Muscle layer of duodenum (tissue), 2 donors: ENCODE data around the gene BFSP2.
A peak's percentile ranks its signal among the peaks of the same experiment; 100 is the strongest.
"Not testable (repeated sequence)": the region's sequence is repeated elsewhere in the genome, so short reads cannot be mapped to it uniquely, and the experiment has no call there.

Source experiments
- H3K27ac ChIP-seq: one replicate; pipeline ENCODE4 v1.7.0; 2013; ENCODE audit warnings: mild to moderate bottlenecking, low read length
- H3K27me3 ChIP-seq: one replicate; pipeline ENCODE4 v1.7.0; 2013; ENCODE audit warnings: low read depth, mild to moderate bottlenecking, control low read depth, low read length
- H3K36me3 ChIP-seq, 2 donors: one replicate each; pipeline ENCODE4 v1.7.0; 2013; ENCODE audit warnings: low read length in 2 of 2, control low read depth in 1 of 2, mild to moderate bottlenecking in 1 of 2; ENCODE audit not compliant: insufficient read depth in 2 of 2, control insufficient read depth in 1 of 2
- H3K4me1 ChIP-seq, 2 donors: one replicate each; pipeline ENCODE4 v1.7.0; 2013; ENCODE audit warnings: low read length in 2 of 2, mild to moderate bottlenecking in 2 of 2, control low read depth in 1 of 2, moderate library complexity in 1 of 2; ENCODE audit not compliant: insufficient read depth in 2 of 2, control insufficient read depth in 1 of 2
- H3K4me3 ChIP-seq, 2 donors: one replicate each; pipeline ENCODE4 v1.7.0; 2013; ENCODE audit warnings: low read length in 2 of 2, low read depth in 1 of 2, mild to moderate bottlenecking in 1 of 2
- H3K9me3 ChIP-seq, 2 donors: one replicate each; pipeline ENCODE4 v1.7.0; 2013; ENCODE audit warnings: low read length in 2 of 2, control low read depth in 1 of 2, mild to moderate bottlenecking in 1 of 2; ENCODE audit not compliant: control insufficient read depth in 1 of 2
- donor health status: healthy.

Gene BFSP2

DNA sequence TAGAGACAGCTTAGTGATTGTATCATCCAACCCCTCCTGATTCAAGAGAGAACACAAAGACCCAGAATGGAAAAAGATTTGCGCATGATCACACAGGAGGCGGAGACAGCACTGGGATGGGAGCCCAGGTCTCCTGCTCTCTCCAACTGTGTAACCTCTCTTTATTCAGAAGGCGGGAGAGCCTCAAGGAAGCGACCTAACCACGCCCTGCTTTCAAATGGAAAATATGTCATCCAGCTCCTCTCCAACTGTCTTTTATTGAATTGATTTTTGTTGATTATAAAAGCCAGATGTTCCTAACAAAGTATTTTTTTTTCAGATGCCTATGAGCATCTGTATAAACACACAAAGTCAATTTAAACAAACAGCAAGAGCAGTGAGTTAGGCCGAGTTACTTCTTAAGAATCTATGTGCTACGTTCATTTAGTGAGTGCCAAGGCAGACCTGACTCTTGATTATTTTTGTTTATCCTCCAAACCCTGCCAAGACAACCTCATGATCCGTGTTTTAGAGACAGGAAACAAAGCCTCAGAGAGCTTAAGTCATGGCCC, 74.5 kb downstream of the BFSP2 start:
- no peaks in the 10 kb centered on the region for H3K36me3 ChIP-seq
- H3K4me3 ChIP-seq: no peak overlapping the region
- peak overlapping the region; percentile 72 for H3K27ac ChIP-seq
- H3K4me1 ChIP-seq: peaks cover 6 to 14% of the 10 kb centered on the region in 2 donors
- no peaks in the 10 kb centered on the region for H3K27me3 ChIP-seq
- H3K9me3 ChIP-seq: no peaks in the 10 kb centered on the region

DNA sequence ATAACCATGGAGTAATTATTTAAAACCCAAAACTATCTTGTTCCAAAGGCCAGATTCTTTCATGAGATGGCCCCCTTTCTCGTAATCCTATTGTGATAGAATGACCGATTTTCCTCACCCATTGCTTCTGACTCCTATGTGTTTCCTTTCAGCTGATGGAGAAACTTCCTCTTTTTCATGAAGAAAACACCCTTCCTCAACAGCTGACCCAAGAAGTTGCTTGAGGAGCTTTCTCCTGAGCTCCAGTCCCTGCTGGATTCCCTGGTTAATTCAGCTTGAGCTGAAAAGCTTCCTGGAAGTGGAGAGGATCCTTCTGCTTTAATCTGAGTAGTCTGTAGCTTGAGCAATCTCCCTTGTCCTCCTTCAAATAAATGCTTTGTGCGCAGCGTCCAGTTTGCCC, 75.0 kb downstream of the BFSP2 start:
- H3K27me3 ChIP-seq: no peaks in the 10 kb centered on the region
- H3K4me3 ChIP-seq: no peak overlapping the region
- no peaks in the 10 kb centered on the region for H3K9me3 ChIP-seq
- no peaks in the 10 kb centered on the region for H3K36me3 ChIP-seq
- peaks cover 6 to 14% of the 10 kb centered on the region in 2 donors for H3K4me1 ChIP-seq
- peak overlapping the region; percentile 72 for H3K27ac ChIP-seq

DNA sequence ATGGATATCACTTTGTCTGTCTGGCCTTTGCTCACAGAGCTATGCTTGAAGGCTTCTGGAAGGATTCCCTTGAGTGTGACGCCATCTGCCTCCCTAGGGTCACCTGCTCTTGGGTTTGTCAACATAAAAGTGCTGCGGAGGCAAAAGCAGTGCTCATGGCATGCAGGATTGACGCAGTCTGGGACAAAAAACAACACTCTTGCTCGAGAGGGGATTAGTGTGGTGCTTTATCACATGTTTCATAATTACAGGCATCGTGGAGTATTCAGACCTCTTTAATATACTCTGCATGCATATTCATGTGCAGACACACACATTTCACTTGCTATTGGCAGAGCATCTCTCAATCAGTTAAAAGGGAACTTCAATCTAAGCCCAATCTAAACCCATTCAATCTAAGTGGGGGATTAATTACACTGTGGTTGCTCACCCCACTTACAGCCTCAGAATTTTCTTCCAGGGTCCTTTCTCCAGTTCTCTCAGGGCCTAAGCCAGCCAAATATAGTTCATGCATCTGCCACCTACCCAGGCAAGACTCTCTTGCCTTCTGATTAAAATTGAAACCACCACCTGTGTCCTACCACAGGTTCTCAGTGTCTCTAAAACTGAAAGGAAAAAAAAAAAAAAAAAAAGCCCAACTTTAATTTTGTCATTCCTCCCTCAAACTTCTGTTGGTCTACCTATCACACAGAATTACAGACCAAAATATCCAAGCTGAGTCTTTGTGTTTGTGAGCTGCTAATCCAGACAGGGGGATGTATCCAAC, 75.6 kb downstream of the BFSP2 start:
- H3K27ac ChIP-seq: no peak overlapping the region
- H3K4me1 ChIP-seq: peaks cover 6 to 14% of the 10 kb centered on the region in 2 donors
- no peak overlapping the region for H3K4me3 ChIP-seq
- no peaks in the 10 kb centered on the region for H3K9me3 ChIP-seq
- no peaks in the 10 kb centered on the region for H3K36me3 ChIP-seq
- H3K27me3 ChIP-seq: no peaks in the 10 kb centered on the region

DNA sequence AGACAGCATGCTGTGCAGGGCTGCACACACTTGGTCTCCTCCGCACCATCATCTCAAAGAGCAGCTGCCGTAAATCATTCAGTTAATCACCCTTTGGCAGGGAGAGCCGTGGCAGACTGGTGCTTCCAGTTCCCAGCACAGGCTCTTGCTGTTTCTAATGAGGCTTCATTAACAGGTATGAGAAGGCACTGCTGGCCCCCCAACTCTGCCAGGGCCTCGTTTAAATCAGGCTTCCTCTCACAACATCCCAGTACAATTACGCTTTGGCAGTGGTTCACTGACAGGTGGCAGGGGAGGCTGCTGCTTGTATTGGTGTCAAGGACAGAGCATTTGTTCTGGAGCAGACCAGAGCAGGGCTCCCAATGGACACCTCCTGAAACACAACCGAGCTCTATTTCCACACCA, 77.1 kb downstream of the BFSP2 start:
- no peaks in the 10 kb centered on the region for H3K36me3 ChIP-seq
- no peaks in the 10 kb centered on the region for H3K27me3 ChIP-seq
- no peak overlapping the region for H3K4me3 ChIP-seq
- peaks cover 6 to 14% of the 10 kb centered on the region in 2 donors for H3K4me1 ChIP-seq
- no peaks in the 10 kb centered on the region for H3K9me3 ChIP-seq
- H3K27ac ChIP-seq: no peak overlapping the region

DNA sequence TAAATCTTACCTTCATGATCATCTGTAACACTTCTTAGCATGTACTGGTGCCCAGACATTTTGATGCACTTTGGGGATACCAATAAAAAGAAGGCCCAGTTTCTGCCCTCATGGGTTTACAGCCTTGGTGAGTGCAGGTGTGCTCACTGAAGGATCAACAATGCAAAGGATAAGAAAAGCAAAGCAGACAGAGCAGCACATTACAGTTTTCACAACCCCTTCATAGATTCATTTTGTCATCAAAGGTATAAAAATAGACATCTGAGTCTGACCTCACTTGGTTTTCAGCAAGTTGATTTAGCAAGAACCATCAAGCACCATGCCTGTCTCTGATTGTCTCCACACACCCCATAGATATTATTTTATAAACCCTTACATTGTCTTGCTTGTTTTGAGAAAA, 77.6 kb downstream of the BFSP2 start:
- Histone ChIP-seq H3K27ac (no peak overlapping the region), H3K4me3 (no peak overlapping the region), H3K27me3 (no peaks in the 10 kb centered on the region), H3K36me3 (no peaks in the 10 kb centered on the region), H3K4me1 (peaks cover 6 to 14% of the 10 kb centered on the region in 2 donors), H3K9me3 (no peaks in the 10 kb centered on the region)

DNA sequence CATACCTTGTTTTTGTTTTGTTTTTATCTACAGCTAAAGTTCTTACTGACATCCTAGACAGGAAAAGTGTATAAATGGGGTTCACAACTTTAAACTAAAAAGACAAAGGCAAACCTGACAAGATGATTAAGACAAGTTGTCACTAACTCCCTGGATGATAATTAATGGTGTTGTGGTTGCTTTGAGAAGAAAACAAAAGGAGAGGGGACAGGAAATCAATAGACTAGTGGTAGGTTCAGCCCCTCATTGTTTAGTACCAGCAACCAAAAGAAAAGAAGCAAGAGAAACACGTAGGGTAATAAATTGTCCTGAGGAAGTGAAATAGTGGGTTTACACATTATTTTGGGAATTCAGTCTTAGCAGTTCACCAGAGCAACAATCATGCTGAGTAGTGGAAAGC, 78.8 kb downstream of the BFSP2 start:
- Histone ChIP-seq H3K4me1 (peaks cover 5 to 14% of the 10 kb centered on the region in 2 donors), H3K36me3 (no peaks in the 10 kb centered on the region), H3K27ac (no peak overlapping the region)

DNA sequence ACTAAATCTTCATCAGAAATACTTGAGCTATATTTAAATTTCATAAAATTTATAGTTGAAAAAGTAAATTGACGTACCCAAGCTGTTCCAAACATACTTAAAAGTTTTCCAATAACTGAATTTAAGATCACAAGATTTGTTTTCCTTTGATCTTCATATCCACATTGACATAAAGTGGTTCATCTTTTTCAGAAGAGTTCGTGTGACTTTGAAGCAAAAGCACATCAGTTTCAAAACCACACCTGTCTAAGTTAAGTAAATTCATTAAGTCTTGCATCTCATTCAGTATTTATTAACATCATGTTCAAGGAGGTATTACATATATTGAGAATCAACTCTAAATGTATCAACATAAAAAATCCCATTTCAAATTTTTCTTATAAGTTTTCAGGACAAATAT, 79.5 kb downstream of the BFSP2 start:
- Histone ChIP-seq H3K4me1 (peaks cover 0 to 9% of the 10 kb centered on the region in 2 donors), H3K27ac (no peak overlapping the region), H3K9me3 (no peaks in the 10 kb centered on the region), H3K36me3 (no peaks in the 10 kb centered on the region), H3K27me3 (no peaks in the 10 kb centered on the region), H3K4me3 (no peak overlapping the region)

More for the DNA sequence above, 78.8 kb downstream of the BFSP2 start:
- H3K27me3 ChIP-seq: no peaks in the 10 kb centered on the region
- H3K4me3 ChIP-seq: no peak overlapping the region
- H3K9me3 ChIP-seq: no peaks in the 10 kb centered on the region

DNA sequence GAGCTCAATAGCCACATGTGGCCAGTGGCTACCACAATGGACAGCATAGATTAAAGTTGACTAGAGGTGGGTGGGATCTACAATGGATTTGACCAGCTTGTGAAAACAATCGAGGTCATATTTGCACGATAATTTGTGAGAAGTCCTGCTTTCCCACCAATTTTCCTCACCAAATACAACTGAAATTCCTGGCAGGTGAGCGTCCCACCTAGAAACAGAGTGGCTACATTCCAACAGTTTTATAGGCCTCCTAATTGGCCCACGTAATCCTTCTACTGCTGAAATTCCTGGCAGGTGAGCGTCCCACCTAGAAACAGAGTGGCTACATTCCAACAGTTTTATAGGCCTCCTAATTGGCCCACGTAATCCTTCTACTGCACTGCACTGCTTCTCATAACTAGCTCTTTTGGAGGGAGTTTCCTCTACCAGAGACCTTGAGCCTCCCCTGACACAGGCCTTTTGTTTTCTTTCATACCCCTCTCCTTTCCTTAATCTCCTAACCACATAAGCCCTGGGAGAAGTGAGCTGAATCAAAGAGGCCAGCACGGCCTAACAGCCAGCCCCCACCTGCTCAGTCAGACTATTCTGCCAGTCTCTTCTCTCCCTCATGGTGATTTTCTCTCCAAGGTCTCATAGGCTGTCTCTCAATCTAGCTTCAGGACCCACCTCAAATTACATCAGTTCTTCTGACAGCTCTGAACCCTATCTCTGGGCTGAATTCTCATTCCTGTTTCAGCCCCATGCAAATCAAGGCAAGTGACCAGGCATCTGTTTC, 80.2 kb downstream of the BFSP2 start:
- no peaks in the 10 kb centered on the region for H3K36me3 ChIP-seq
- H3K4me1 ChIP-seq: peaks cover 0 to 2% of the 10 kb centered on the region in 2 donors
- H3K27ac ChIP-seq: peak overlapping the region; percentile 8
- no peaks in the 10 kb centered on the region for H3K9me3 ChIP-seq
- no peaks in the 10 kb centered on the region for H3K27me3 ChIP-seq
- no peak overlapping the region for H3K4me3 ChIP-seq

DNA sequence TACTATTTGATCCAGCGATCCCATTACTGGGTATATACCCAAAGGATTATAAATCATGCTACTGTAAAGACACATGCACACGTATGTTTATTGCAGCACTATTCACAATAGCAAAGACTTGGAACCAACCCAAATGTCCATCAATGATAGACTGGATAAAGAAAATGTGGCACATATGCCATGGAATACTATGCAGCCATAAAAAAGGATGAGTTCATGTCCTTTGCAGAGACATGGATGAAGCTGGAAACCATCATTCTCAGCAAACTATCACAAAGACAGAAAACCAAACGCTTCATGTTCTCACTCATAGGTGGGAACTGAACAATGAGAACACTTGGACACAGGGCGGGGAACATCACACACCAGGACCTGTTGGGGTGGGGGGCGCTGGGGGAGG, 82.6 kb downstream of the BFSP2 start:
- not testable (repeated sequence) for H3K4me1 ChIP-seq, H3K36me3 ChIP-seq, H3K4me3 ChIP-seq, H3K27me3 ChIP-seq, H3K9me3 ChIP-seq, H3K27ac ChIP-seq

DNA sequence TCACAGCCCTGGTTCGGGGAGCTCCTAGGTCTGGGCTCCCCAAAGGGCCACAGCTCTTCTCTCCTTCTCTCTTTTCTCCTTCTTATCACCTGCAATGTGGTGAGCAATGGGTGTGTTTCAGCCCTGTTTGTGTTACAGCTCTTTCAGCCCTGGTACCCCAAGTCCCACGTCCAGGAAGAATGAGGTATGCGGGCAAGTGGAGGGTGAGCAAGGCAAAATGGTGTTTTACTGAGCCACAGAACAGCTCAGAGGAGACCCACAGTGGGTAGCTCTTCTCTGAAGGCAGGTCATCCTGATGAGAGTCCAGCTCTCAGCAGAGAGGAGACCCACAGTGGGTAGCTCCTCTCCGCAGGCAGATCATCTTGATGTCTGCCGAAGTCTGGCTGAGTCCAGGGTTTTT, 86.8 kb downstream of the BFSP2 start:
- no peaks in the 10 kb centered on the region for H3K36me3 ChIP-seq
- no peak overlapping the region for H3K27ac ChIP-seq
- H3K4me1 ChIP-seq: no peaks in the 10 kb centered on the region

DNA sequence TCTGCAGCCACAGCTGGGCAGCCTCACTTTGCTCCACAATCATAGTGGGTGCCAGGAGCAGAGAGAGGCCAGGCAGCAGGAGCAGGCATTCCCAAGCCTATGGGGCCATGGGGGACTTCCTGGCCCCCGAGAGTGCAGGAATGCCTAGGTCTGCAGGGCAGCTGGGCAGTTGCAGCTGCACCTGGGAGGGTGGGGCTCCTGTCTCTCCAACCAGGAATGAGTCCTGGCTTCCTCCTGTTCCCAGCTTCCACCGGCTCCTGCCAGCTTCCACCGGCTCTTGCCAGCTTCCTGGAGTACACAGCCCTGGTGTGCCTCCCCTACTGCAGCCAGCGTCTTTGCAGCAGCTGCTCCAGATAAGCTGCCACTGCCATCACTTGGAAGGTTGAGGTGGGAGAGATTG, 87.3 kb downstream of the BFSP2 start:
- no peak overlapping the region for H3K27ac ChIP-seq
- no peaks in the 10 kb centered on the region for H3K36me3 ChIP-seq
- no peaks in the 10 kb centered on the region for H3K4me1 ChIP-seq
- no peaks in the 10 kb centered on the region for H3K27me3 ChIP-seq
- no peak overlapping the region for H3K4me3 ChIP-seq
- no peaks in the 10 kb centered on the region for H3K9me3 ChIP-seq

More for the DNA sequence above, 86.8 kb downstream of the BFSP2 start:
- H3K4me3 ChIP-seq: no peak overlapping the region
- no peaks in the 10 kb centered on the region for H3K27me3 ChIP-seq
- no peaks in the 10 kb centered on the region for H3K9me3 ChIP-seq
